ENCODE measurements around the gene KCTD21. TPM values are rescaled to one million over a fixed set of nuclear protein-coding genes. Genes with fewer than 3 reads are reported as not detected.
"Not testable (repeated sequence)": the region's sequence is repeated elsewhere in the genome, so short reads cannot be mapped to it uniquely, and the experiment has no call there.

KCTD21 gene
- total RNA-seq, result 10.6 TPM
- long read RNA-seq, partial matches to known transcripts, result 0 of 5 reads
- long read RNA-seq, other reads (novel, unspliced or antisense), result 2 of 5 reads

- intact Hi-C loops (cut with DNase I), result loop anchor here (1.0 to 5.0 kb wide), 2 partner anchors 49 to 106 kb away; partner anchors contain the start of gene ALG8
- peak; percentile 98 for ATAC-seq
- peak; percentile 99 for DNase-seq (ENCODE audit: missing footprints)
Measured at GRCh38 chr11:78188286-78189173, at the start of gene KCTD21, which contains the start of gene USP35. Gene KCTD21 (minus strand): TSS chr11:78188626. CDS start chr11:78174554, 14,072 bp downstream. Gene USP35 (plus strand): TSS chr11:78188919. CDS start chr11:78196246, 7,327 bp downstream.

- DNase-seq (ENCODE audit: missing footprints) (no peak), ATAC-seq (no peak)
- intact Hi-C loops (cut with DNase I), result no loop called here
Measured at GRCh38 chr11:78237293-78238046, 49.0 kb upstream of the KCTD21 start.

GRCh38 chr11:78234006-78234405 is 45.6 kb upstream of the KCTD21 start:
- intact Hi-C loops (cut with DNase I), result no loop called here
- DNase-seq (ENCODE audit: missing footprints), result no peak
- ATAC-seq, result no peak

GRCh38 chr11:78233046-78233445 is 44.6 kb upstream of the KCTD21 start:
- ATAC-seq; DNase-seq (ENCODE audit: missing footprints); intact Hi-C loops (cut with DNase I): not testable (repeated sequence)

- peak; percentile 20 for ATAC-seq
- intact Hi-C loops (cut with DNase I), result no loop called here
- DNase-seq (ENCODE audit: missing footprints), result no peak
Measured at GRCh38 chr11:78231962-78232501, 43.6 kb upstream of the KCTD21 start.

- intact Hi-C loops (cut with DNase I), result no loop called here
- DNase-seq (ENCODE audit: missing footprints) (no peak), ATAC-seq (peak; percentile 75)
Measured at GRCh38 chr11:78230161-78230877, 41.9 kb upstream of the KCTD21 start.

- DNase-seq (ENCODE audit: missing footprints), result no peak
- intact Hi-C loops (cut with DNase I), result loop anchor here (2.0 kb wide), 1 partner anchor 336 kb away; no protein-coding TSS in a partner anchor
Measured at GRCh38 chr11:78229106-78229505, 40.7 kb upstream of the KCTD21 start.

GRCh38 chr11:78228467-78228866 is 40.0 kb upstream of the KCTD21 start:
- DNase-seq (ENCODE audit: missing footprints), result no peak
- intact Hi-C loops (cut with DNase I), result loop anchor here (1.0 to 2.0 kb wide), 2 partner anchors 189 to 336 kb away; partner anchors contain the start of gene GAB2
- ATAC-seq, result peak; percentile 49

More at GRCh38 chr11:78229106-78229505, 40.7 kb upstream of the KCTD21 start:
- no peak for ATAC-seq

GRCh38 chr11:78227921-78228320 is 39.5 kb upstream of the KCTD21 start:
- intact Hi-C loops (cut with DNase I), result loop anchor here (1.0 to 2.0 kb wide), 2 partner anchors 189 to 337 kb away; partner anchors contain the start of gene GAB2
- DNase-seq (ENCODE audit: missing footprints), result no peak
- ATAC-seq, result no peak

- intact Hi-C loops (cut with DNase I), result no loop called here
- ATAC-seq, result no peak
- no peak for DNase-seq (ENCODE audit: missing footprints)
Measured at GRCh38 chr11:78226684-78227680, 38.6 kb upstream of the KCTD21 start.

GRCh38 chr11:78224906-78225420 is 36.5 kb upstream of the KCTD21 start:
- DNase-seq (ENCODE audit: missing footprints), result no peak
- intact Hi-C loops (cut with DNase I), result no loop called here
- ATAC-seq, result no peak

GRCh38 chr11:78224506-78224905 is 36.1 kb upstream of the KCTD21 start:
- intact Hi-C loops (cut with DNase I), result no loop called here
- ATAC-seq, result no peak

GRCh38 chr11:78223320-78223954 is 35.0 kb upstream of the KCTD21 start:
- intact Hi-C loops (cut with DNase I), result no loop called here
- DNase-seq (ENCODE audit: missing footprints), result no peak
- no peak for ATAC-seq

More at GRCh38 chr11:78224506-78224905, 36.1 kb upstream of the KCTD21 start:
- no peak for DNase-seq (ENCODE audit: missing footprints)

- DNase-seq (ENCODE audit: missing footprints); intact Hi-C loops (cut with DNase I); ATAC-seq: not testable (repeated sequence)
Measured at GRCh38 chr11:78222726-78223125, 34.3 kb upstream of the KCTD21 start.

GRCh38 chr11:78221396-78222315 is 33.2 kb upstream of the KCTD21 start:
- DNase-seq (ENCODE audit: missing footprints), result no peak
- intact Hi-C loops (cut with DNase I), result no loop called here
- no peak for ATAC-seq
